Measurements from ENCODE around the gene BTG2. TPM values are rescaled to one million over a fixed set of nuclear protein-coding genes. Genes with fewer than 3 reads are reported as not detected.
A peak's percentile ranks its signal among the peaks of the same experiment; 100 is the strongest.
"Not testable (repeated sequence)": the region's sequence is repeated elsewhere in the genome, so short reads cannot be mapped to it uniquely, and the experiment has no call there.

Gene BTG2
- 63.3 TPM for total RNA-seq (ENCODE audit: insufficient read depth, low replicate concordance)

DNA sequence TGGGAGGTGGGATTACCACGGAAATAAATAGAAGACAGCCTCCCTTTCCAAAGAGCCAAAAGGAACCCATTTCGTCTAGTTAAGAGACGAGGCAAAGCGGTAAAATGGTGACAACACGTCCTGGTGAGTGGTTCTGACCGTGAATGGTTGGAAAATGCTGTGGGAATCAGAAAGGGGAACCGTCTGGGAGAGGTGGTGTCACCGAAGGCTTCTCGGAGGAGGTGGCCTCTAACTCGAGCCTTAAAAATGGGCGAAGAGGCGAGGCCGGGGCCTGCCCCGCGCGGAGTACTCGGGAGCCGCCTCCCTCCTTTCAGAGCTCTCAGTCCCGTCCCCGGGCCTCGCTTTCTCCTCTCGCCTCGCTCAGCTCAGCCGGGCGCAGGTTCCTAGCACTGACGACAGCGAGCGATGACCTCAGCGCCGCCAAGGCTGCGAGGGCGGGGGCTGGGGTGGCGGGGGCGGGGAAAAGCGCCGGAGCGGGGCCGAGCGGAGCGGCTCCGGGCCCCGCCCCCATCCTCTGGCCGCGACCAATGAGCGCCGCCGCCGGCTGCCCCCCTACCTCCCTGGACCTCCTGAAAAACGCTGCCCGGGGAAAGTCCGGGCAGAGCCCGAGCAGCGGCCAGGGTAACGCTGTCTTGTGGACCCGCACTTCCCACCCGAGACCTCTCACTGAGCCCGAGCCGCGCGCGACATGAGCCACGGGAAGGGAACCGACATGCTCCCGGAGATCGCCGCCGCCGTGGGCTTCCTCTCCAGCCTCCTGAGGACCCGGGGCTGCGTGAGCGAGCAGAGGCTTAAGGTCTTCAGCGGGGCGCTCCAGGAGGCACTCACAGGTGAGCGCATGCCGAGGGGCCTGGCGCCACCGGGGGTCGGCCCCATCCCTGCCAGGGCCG is at the start of gene BTG2:
Gene BTG2 (plus strand): TSS at position 601 of the 890 bp plus-strand sequence. CDS start 88 bp downstream, at position 689.
- peak; percentile 95 for DNase-seq (ENCODE audit: low spot score)

DNA sequence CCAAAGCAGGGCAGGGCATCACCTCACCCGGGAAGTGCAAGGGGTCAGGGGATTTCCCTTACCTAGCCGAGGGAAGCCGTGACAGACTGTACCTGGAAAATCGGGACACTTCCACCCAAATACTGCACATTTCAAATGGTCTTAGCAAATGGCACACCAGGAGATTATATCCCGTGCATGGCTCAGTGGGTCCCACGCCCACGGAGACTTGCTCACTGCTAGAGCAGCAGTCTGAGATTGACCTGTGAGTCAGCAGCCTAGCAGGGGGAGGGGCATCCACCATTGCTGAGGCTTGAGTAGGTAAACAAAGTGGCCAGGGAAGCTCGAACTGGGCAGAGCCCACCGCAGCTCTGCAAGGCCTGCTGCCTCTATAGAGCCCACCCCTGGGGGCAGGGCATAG is 48.7 kb upstream of the BTG2 start:
- DNase-seq (ENCODE audit: low spot score) = not testable (repeated sequence)

GRCh38 chr1:203263496-203263895 is 41.8 kb upstream of the BTG2 start:
- no peak for DNase-seq (ENCODE audit: low spot score)

DNA sequence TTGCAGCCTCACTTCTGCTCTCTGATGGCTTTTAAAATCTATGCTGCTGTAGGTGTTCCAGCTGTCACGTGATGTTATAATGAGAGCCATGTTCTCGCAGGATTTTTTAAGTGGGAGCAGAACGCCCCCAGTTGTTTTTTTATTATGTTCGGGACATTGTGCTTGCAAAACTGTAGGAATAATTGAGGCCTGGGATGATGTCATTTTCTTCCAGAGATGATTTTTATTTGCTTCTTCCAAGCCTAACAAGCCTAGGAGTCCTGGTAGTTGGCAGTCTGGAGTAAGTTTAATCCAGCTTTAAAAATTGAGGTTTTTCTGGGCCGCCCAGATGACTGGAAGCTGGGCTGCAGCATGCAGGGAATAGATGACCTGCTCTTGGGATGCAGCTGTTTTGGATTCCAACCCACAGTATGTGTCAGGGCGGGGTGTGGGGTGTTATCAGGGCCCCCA is 41.2 kb upstream of the BTG2 start:
- DNase-seq (ENCODE audit: low spot score) = peak; percentile 82

GRCh38 chr1:203265541-203265940 is 39.8 kb upstream of the BTG2 start:
- DNase-seq (ENCODE audit: low spot score) = no peak

- DNase-seq (ENCODE audit: low spot score) = not testable (repeated sequence)
These were observed 39.2 kb upstream of the BTG2 start for GRCh38 chr1:203266140-203266539.

DNA sequence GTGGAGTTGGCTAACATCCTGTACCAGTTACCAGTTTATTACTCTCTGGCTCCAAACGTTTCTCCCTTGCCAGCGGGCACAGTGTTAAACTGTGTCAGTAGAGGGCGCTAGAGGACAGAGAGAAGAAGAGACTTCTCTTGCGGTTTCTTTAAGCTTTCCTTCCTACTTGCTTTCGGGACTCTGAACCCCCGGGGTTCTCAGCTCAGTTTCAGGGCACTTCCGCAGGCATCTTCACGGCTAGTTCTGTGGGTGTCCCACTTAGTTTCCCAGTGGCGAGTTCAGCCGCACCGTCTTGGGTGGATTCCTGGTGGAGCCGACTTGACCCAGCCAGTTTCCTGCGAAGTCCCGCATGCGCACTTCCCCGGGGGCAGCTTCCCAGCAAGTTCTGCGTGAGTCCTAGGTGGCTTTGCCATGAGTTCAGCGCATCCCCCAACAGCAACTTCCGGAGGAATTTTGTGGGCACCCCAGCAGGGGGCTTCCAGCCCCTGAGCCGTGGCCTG is 37.9 kb upstream of the BTG2 start:
- peak; percentile 95 for DNase-seq (ENCODE audit: low spot score)

GRCh38 chr1:203267912-203268311 is 37.4 kb upstream of the BTG2 start:
- no peak for DNase-seq (ENCODE audit: low spot score)

GRCh38 chr1:203268901-203269653 is 36.2 kb upstream of the BTG2 start:
- peak; percentile 84 for DNase-seq (ENCODE audit: low spot score)

DNA sequence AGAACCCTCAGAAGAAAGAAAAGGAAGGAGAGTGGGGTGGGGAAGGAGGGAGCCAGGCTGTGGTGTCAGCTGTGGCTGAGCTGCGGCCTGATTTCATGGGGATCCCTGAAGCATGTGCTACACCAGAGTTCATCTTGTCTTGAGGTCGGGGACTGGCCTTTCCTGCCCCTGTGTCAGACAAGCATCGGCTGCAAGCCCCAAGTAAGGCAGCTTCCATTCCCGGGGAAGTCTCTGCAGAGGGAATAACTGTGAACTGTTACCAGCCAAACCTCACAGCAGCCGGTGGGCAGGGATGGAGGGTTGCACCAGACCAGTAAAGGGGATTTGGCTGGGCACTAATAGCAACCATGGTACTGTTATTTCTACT is 35.7 kb upstream of the BTG2 start:
- DNase-seq (ENCODE audit: low spot score) = no peak

DNA sequence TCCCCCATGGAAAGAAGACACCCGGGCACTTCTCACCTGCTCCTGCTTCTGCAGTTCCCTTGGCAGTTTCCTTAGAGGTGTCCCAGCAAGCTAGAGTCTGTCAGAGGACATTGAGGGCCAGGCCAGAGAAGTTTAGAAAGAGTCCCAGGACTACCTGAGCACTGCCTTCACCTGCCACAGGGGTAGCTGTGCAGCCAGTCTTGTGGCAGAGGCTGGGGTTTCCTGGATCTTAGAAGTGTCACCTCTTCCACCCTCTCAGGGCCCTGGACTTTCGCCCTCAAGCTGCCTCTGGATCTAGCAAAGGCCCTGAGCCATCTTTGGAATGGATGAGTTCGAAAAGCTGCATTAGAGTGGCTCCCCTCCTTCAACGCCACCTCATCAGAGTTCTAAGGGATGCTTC is 34.9 kb upstream of the BTG2 start:
- no peak for DNase-seq (ENCODE audit: low spot score)

DNA sequence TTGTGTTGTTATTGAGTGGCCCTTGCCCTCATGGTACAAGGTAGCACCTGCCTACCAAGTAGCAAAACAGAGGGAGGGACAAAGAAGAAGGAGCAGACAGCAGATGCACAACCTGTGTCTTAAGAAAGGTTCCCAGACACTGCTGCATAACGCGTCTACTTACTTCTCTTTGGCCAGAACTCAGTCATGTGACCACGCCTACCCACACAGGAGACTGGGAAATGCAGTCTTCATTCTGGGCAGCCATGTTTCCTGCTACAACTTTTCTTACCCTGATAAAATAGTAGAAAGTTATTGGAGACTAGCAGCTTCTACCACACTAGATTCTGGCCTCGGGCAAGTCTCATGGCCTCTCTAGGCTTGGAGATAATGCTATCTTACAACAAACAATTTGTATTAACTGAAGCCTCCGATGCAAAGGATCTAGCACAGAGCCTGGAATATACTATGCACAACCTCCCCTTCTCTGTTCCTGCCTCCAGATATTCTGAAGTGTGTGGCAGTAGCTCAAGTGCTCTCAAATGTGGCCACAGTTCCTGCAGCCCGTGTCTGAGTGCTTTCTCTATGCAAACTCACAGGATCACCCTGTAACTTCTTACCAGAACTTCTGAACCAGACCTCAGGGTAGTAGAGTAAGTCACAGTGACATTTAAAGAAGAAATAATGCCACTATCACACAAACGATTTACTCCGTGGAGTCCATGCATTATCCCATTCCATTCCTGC is 34.1 kb upstream of the BTG2 start:
- peak; percentile 85 for DNase-seq (ENCODE audit: low spot score)

GRCh38 chr1:203271962-203272632 is 33.2 kb upstream of the BTG2 start:
- DNase-seq (ENCODE audit: low spot score) = no peak

- no peak for DNase-seq (ENCODE audit: low spot score)
These were observed 32.6 kb upstream of the BTG2 start for GRCh38 chr1:203272633-203273205.

GRCh38 chr1:203273206-203273868 is 32.0 kb upstream of the BTG2 start:
- DNase-seq (ENCODE audit: low spot score) = peak; percentile 91

DNA sequence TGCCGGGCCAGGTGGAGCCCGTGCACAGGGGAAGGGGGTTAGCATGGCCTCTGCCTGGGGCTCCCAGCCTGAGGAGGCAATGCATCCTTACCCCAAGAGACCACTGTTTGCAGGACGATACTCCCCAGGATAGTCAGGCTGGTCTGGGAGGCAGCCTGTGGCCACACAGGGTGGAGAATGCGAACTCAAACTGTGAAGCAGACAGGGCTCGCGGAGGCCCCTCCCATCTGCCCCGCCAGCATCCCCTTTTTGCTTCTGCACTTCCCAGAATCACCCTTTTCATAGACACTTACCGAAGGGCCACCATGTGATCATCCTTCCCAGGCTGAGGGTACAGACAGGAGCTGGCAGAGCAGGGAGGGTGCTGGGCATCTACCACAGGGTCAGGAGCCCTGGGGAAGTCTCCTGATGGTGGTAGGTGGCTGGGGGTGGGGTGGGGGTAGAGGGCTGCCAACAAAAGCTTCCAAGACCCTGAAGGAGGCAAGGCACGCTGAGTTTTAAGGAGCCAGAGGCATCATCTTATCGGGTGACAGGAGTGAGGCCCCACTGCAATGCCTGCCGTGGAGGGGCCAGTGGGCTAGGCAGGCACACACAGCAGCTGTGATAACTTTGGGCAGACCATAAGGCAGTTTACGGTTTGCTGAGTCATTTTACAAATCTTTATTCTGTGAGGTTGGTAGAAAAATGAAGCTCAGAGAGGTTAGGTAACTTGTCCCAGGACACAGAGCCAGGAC is 31.3 kb upstream of the BTG2 start:
- peak; percentile 38 for DNase-seq (ENCODE audit: low spot score)

- no peak for DNase-seq (ENCODE audit: low spot score)
These were observed 30.5 kb upstream of the BTG2 start for GRCh38 chr1:203274603-203275381.

- no peak for DNase-seq (ENCODE audit: low spot score)
These were observed 29.6 kb upstream of the BTG2 start for GRCh38 chr1:203275656-203276272.

All from umbilical cord (tissue), 2 donors.